ENCODE data around the gene CCDC184.

DNA sequence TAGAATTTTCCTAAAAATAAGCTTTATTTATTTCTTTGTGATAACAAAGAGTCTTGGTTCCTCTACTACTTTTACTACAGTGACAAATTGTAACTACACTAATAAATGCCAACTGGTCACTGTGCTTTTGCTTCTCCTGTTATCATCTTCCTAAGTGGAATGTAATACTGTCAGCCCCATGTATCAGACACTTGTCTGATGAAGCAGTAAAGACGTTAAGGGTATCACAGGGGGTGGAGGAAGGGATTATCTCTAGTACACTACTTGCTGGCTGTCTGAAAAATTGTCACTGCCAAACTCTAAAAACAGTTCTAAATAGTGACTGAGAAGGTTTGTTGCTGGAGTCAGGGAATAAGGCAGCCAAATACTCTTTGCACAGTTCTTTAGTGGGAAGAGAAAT is 37.5 kb upstream of the CCDC184 start:
- no peak for TF ChIP-seq EP300 (IDR thresholded peaks at IDR 0.05; ENCODE audit: borderline replicate concordance)
- no peak for TF ChIP-seq REST (IDR thresholded peaks at IDR 0.05; ENCODE audit: low read depth)

Measured in Ishikawa (cell line).